Activated T-cell treated with anti-CD3 and anti-CD28 coated beads, Interleukin-2, amount 50 U/mL, for 24 hours (primary cell): ENCODE data around the gene TBC1D23.

Experiments
- DNase-seq: peaks from one replicate; pipeline ENCODE4 v3.0.0-alpha.2; 2020
- H3K27ac Mint-ChIP-seq: 2 replicates; pipeline ENCODE4 v1.8.0; 2020; ENCODE audit warnings: mild to moderate bottlenecking, mixed read lengths
- H3K27me3 Mint-ChIP-seq: 2 replicates; pipeline ENCODE4 v1.8.0; 2020; ENCODE audit warnings: mixed read lengths
- H3K36me3 Mint-ChIP-seq: 2 replicates; pipeline ENCODE4 v1.8.0; 2020; ENCODE audit warnings: low read depth, mixed read lengths
- H3K4me1 Mint-ChIP-seq: 2 replicates; pipeline ENCODE4 v1.8.0; 2020; ENCODE audit warnings: low read depth, mixed read lengths
- H3K4me3 Mint-ChIP-seq: 2 replicates; pipeline ENCODE4 v1.8.0; 2020; ENCODE audit warnings: mild to moderate bottlenecking, moderate library complexity, mixed read lengths
- H3K9me3 Mint-ChIP-seq: 2 replicates; pipeline ENCODE4 v1.8.0; 2020; ENCODE audit warnings: mixed read lengths

TBC1D23 gene

DNA sequence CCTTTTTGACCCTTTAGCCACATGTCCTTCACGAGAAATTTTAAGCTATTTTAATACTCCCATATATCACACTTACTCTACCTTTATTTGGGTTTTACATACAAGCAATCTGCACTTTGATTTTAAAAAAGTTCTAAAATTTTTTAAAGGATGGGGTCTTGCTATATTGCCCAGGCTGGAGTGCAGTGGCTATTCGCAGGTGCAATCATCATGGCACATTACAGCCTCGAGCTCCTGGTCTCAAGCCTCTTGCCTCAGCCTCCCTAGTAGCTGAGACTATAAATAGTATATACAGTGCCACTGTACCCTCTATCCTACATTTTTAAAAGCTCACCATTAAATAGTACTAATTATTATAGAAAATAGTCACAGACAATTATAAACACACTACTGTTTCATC, 103.6 kb downstream of the TBC1D23 start:
- Mint-ChIP-seq H3K4me1 (no peaks in the 10 kb centered on the region), H3K27me3 (no peaks in the 10 kb centered on the region), H3K4me3 (no peak overlapping the region), H3K9me3 (no peaks in the 10 kb centered on the region), H3K27ac (no peak overlapping the region), H3K36me3 (peaks cover 99% of the 10 kb centered on the region)
- DNase-seq: no peak

DNA sequence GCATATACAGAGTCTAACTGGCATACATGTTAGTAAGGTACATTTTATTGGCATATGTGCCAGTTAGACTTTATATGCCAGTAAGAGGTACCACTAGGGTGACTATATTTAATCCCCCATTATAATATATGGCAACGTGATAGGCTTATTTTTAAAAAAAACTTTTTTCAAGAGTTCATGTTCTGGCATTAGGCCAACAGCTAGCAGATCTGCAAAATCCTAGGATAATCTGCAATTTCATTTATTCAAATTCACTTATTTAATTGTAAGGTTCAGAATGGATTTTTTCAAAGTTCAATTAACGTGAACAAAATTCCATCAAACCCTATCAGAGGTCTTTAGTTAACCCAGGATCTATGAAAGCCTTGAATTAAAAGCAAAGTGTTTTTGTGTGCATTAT, 105.6 kb downstream of the TBC1D23 start:
- Mint-ChIP-seq H3K27me3 (no peaks in the 10 kb centered on the region), H3K4me3 (no peak overlapping the region), H3K27ac (no peak overlapping the region), H3K36me3 (peaks cover 99% of the 10 kb centered on the region), H3K4me1 (no peaks in the 10 kb centered on the region), H3K9me3 (no peaks in the 10 kb centered on the region)
- no peak for DNase-seq

DNA sequence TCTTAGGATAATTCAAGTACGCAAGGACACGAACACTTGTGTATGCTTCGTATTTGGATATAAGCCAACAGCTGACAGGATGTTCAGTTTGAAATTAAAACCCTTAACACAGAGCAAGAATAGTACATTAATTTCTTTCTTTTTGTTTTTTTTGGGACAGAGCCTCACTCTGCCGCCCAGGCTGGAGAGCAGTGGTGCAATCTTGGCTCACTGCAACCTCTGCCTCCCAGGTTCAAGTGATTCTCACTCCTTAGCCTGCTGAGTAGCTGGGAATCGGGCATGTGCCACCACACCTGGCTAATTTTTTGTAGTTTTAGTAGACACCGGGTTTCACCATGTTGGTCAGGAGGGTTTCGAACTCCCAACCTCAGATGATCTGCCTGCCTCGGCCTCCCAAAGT, 107.6 kb downstream of the TBC1D23 start:
- no peak for DNase-seq
- no peak overlapping the region for H3K4me3 Mint-ChIP-seq
- no peaks in the 10 kb centered on the region for H3K4me1 Mint-ChIP-seq
- no peaks in the 10 kb centered on the region for H3K9me3 Mint-ChIP-seq
- H3K27ac Mint-ChIP-seq: no peak overlapping the region
- peaks cover 97% of the 10 kb centered on the region for H3K36me3 Mint-ChIP-seq
- H3K27me3 Mint-ChIP-seq: no peaks in the 10 kb centered on the region

DNA sequence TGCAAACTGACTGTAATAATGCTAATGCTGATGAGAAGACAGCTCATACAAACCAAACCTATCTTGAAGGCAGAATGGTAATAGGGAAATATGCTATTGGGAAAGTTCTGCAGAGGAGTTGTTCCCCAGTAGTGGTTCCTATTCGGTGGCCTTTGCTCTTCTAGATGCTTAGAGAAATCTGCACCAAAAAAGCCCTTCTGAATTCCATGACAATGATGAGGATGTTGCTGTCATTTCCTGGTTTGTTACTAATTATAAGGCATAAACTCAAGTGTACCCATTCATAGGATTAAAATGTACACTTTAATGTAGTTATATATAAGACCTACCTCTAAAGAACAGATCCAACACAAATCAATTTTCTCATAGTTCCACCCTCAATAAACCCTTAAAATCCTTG, 110.0 kb downstream of the TBC1D23 start:
- H3K27ac Mint-ChIP-seq: no peak overlapping the region
- no peak for DNase-seq

DNA sequence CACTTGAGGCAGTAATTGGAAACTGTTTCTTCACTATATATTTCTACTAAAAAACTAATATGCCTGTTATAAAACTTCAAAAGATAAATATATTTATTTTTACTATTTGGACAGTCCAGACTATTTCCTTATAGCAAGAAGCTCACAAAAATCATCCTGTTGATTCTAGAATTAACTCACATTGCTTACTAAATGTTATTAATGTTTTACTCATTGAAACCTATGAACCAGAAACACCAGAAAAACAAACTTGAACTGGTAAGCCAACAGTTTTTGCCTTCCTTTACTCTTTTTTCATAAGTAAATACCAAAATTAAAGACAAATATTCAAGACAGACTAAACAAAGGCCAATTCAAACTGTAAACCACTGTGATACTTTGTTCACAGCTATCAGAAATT, 113.7 kb downstream of the TBC1D23 start:
- no peaks in the 10 kb centered on the region for H3K9me3 Mint-ChIP-seq
- no peak overlapping the region for H3K4me3 Mint-ChIP-seq
- peaks cover 90% of the 10 kb centered on the region for H3K36me3 Mint-ChIP-seq
- no peak overlapping the region for H3K27ac Mint-ChIP-seq
- H3K27me3 Mint-ChIP-seq: no peaks in the 10 kb centered on the region
- H3K4me1 Mint-ChIP-seq: peaks cover 1% of the 10 kb centered on the region
- DNase-seq: no peak

More for the DNA sequence above, 110.0 kb downstream of the TBC1D23 start:
- H3K4me1 Mint-ChIP-seq: no peaks in the 10 kb centered on the region
- H3K27me3 Mint-ChIP-seq: no peaks in the 10 kb centered on the region
- peaks cover 94% of the 10 kb centered on the region for H3K36me3 Mint-ChIP-seq
- H3K4me3 Mint-ChIP-seq: no peak overlapping the region
- H3K9me3 Mint-ChIP-seq: no peaks in the 10 kb centered on the region
